Stimulated activated CD8-positive, alpha-beta memory T cell treated with anti-CD3 and anti-CD28 coated beads, Interleukin-4, amount 100 ng/mL, for 48 hours (primary cell): ENCODE measurements around the gene ZNF565.
A peak's percentile ranks its signal among the peaks of the same experiment; 100 is the strongest.
"Not testable (repeated sequence)": the region's sequence is repeated elsewhere in the genome, so short reads cannot be mapped to it uniquely, and the experiment has no call there.

Experiments used
- DNase-seq: peaks from one replicate; pipeline ENCODE4 v3.0.0-alpha.2; 2020

The ZNF565 gene

DNA sequence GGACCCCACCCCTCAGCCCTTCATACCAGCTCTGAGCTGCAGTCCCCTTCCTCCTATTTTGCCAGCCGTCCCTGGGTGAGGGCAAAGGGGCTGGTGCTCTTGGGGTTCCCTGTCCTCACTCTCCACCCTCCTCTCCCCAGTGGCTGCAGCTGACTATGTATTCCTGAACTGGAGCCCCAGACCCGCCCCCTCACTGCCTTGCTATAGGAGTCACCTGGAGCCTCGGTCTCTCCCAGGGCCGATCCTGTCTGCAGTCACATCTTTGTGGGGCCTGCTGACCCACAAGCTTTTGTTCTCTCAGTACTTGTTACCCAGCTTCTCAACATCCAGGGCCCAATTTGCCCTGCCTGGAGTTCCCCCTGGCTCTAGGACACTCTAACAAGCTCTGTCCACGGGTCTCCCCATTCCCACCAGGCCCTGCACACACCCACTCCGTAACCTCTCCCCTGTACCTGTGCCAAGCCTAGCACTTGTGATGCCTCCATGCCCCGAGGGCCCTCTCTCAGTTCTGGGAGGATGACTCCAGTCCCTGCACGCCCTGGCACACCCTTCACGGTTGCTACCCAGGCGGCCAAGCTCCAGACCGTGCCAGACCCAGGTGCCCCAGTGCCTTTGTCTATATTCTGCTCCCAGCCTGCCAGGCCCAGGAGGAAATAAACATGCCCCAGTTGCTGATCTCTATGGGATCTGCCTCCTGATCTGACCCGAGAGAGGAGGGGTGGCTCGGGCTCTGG is 64.6 kb downstream of the ZNF565 start:
- no peak for DNase-seq

DNA sequence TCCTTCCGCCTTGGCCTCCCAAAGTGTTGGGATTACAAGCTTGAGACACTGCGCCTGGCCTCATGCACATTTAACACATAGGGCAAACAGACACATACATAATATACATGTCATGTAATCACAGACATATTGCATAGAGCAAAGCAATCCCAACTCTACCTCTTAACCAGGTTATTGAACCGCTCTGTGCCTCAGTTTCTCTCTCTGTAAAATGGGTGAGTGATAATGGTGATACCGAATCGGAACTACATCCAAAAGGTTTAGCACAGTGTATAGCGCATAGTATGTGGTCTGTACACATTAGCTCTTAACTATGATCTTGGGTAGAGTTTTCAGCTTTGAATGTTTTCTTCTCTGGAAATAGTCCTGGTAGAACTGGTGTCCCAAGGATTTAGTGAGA is 69.8 kb downstream of the ZNF565 start:
- DNase-seq: no peak

DNA sequence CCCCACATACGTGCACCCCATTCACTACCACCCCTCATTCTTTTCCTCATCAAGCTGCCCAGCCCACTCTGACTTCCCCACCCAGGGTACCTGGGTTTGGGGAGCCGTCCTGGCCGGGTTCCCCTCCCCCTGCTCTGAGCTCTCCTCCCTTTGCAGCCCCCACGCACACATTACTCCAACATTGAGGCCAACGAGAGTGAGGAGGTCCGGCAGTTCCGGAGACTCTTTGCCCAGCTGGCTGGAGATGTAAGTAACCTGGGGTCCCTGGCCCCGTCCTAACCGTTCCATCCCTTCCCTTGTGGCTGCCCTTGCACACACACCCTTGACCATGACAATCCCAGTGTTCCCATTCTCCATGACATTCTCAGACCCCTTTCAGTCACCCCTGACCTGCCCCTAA is 72.0 kb downstream of the ZNF565 start:
- no peak for DNase-seq

DNA sequence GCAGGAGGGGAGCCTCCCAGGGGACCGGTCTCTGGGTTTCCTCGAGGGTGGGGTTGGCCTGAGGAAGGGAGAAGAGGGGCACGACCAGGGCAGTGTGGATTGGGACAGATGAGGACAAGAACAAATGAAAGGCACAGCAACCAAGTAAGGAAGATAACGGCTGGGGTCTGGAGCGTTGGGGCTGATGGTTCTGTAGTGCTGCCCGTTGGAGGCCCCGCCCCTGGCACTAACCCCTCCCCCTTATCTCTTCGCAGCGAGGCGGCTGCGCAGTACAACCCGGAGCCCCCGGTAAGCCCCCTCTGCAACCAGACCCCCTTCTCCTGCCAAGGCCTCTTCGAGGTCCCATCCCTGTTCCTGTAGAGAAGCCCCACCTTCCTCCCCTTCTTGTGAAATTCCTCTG is 72.4 kb downstream of the ZNF565 start:
- DNase-seq: no peak

DNA sequence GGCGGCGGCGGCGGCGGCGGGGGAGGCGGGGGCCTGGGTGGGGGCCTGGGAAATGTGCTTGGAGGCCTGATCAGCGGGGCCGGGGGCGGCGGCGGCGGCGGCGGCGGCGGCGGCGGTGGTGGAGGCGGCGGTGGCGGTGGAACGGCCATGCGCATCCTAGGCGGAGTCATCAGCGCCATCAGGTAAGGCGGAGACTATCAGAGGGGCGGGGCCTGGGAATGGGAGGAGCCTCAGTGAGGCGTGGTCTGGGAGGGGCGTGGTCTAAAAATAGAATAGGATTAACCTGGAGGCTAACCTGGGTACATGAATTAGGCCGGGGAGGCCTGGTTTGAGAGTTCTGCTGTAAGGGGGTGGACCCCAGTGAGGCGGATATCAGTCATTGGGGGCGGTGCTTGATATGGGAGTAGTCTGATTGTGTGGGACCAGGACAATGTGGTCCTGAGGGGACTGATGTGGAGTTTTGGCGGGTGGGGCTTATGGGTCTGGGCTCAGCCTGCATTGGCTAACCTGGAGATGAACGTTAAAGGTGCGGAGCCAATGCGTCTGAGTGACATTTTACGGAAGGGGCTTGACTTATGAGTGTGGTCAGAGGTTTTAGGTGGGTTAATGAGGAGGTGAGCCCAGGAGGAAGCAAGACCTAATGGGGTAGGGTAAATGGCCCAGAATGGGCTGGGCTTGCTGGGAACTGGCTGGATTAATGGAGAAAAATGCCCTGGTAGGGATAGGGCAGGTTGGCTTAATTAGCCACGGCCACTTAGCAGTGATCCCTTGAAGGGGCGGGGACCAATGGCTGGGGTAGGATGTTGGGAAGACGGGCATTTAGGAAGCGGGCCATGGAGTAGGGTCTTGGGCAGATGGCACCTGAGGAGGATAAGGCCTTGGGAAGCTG is 73.2 kb downstream of the ZNF565 start:
- peak; percentile 98 for DNase-seq

DNA sequence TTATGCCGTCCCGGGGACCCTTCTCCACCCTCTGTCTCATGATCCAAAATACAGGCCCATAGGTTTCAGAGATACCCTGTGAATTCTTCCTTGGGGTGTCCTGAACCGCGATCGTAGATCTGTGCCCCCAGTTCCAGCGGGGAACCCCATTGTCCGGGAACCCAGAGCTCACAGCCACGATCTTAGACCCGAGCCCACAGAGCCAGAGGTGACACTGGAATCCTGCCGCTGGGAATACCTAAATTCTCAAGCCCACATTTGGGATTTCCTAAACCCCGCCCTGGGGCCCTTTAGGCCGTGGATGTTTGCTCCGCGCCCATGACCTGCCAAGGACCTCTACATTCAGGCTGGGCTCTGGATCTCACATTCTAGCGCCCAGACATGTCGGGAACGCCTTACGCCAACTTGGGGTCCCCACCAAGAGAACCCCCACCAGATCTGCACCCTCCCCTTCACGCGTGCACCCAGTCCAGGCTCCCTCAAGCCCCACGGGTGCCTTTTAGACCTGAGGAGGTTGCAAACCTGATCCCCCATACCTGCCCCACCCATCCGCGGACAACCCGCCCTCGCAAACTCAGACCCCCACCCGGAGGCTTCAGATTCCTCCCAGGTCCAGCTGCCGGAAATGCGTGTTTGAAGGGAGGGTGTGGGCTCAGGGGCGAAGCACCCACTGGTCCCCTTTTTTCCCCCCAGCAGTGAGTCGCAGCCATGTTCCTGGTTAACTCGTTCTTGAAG is 74.0 kb downstream of the ZNF565 start:
- peak; percentile 70 for DNase-seq

DNA sequence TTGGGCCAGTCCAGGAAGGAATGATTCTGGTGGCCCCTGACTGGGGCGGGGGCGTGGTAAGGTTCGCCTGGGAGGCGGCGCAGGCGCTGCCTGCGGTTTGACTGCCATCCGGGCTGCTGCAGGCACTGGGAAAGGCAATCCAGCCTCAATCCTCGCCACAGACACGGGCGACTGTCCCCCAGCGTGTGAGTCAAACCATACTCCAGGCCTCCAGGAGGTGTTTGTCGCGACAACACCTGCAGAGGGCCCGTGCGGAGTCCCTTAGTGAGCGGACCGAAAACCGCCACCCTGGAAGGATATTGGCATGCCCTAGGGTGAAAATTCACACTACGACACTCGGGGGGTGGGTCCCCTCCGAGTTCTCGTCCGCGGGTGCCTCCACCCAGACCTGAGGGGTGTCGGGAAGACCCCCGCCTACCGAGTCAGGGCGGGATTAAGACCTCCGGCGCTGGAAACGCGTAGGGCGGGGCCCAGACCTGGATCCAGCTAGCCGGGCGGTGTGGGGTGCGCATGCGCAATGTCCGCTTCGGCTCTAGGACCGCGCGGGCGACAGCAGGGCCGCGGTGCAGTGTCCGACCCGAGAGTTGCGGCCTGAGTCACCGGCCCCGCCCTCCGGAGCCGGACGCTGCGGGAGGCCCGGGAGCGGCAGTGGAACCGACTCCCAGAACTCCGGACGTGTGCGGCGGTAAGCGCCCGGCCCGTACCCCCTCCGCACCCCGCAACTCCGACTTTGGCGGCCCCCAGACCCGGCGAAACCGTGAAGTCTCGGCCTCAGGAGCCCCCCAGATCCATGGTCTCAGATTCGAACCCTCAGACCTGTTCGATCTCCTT is 74.8 kb downstream of the ZNF565 start, which contains the start of gene CAPNS1:
Gene CAPNS1, plus strand, starts transcription at position 594 of the 831 bp plus-strand sequence. CDS start 946 bp downstream, outside the sequence.
- DNase-seq: peak; percentile 96

DNA sequence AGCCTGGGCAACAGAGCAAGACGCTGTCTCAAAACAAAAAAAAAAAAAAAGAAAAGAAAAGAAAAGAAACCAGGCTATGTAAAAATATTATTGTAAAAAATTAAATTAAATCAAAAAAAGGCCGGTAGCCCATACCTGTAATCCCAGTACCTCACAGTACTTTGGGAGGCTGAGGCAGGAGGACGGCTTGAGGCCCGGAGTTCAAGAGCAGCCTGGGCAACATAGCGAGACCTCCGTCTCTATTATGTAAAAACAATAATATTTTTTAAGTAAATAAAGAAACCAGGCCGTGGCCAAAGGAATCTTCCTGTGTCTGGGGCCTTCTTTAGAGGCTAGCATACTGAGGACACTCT is 75.4 kb downstream of the ZNF565 start:
- DNase-seq: no peak

DNA sequence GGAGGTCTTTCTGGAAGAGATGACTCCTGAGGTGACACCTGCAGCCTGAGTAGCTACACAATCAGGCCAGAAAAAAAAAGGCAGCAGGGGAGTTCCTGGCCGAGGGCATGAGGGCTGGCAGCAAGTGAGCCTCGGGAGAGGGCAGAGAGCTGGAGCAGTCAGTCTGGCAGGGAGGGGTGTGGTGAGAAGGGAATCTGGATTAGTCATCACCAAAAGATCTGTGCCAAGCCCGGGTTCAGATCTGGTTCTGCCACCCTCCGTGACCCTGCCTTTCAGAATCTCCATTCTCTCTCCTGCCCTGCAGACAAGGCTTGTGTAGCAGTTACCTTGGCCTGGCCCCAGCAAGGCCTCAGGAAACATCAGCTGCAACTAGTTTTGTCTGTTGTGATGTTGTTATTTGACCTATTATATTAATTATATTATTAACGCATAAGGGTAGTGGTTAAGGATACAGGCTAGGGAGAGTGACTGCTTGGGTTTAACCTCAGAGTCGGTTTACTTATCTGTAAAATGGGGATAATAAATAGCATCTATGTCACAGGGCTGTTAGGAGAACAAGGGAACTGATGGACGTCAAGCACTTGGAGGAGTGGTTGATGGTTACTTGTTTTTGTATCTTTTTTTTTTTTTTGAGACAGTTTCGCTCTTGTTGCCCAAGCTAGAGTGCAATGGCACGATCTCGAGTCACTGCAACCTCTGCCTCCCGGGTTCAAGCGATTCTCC is 77.3 kb downstream of the ZNF565 start:
- no peak for DNase-seq

DNA sequence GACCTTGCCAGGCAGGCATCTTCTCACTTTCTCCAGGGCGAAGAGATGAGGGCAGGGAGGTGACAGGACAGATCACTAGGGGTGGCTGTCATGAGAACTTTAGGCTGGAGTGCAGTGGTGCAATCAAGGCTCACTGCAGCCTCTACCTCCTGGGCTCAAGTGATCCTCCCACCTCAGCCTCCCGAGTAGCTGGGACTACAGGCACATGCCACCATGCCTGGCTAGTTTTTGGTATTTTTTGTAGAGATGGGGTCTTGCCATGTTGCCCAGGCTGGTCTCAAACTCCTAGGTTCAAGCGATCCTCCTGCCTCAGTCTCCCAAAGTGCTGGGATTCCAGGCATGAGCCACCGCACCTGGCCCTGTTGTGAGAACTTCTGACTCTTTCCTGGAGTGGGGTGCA is 79.6 kb downstream of the ZNF565 start:
- not testable (repeated sequence) for DNase-seq
